Retinal pigment epithelial cell (primary cell): ENCODE results near the gene CACNA2D4.

Experiments used
- DNase-seq: peaks from one replicate; pipeline ENCODE4 v3.0.0-alpha.2; 2010; ENCODE audit warnings: low read depth
- H3K4me3 ChIP-seq: 2 replicates; pipeline ENCODE4 v1.5.1; 2011; ENCODE audit warnings: mild to moderate bottlenecking, low read length, control low read depth, moderate library complexity
- TF ChIP-seq, protein P1 (sequence below): conservative IDR thresholded peaks from 2 replicates; pipeline ENCODE4 v1.5.1; 2011; ENCODE audit warnings: low read depth, low read length, control low read depth, inconsistent platforms

CACNA2D4 gene

GRCh38 chr12:1918081-1918883 lies at the start of gene CACNA2D4:
CACNA2D4 (minus strand) TSS chr12:1918652; CDS start chr12:1918473, 179 bp downstream.
- TF ChIP-seq, protein P1, sequence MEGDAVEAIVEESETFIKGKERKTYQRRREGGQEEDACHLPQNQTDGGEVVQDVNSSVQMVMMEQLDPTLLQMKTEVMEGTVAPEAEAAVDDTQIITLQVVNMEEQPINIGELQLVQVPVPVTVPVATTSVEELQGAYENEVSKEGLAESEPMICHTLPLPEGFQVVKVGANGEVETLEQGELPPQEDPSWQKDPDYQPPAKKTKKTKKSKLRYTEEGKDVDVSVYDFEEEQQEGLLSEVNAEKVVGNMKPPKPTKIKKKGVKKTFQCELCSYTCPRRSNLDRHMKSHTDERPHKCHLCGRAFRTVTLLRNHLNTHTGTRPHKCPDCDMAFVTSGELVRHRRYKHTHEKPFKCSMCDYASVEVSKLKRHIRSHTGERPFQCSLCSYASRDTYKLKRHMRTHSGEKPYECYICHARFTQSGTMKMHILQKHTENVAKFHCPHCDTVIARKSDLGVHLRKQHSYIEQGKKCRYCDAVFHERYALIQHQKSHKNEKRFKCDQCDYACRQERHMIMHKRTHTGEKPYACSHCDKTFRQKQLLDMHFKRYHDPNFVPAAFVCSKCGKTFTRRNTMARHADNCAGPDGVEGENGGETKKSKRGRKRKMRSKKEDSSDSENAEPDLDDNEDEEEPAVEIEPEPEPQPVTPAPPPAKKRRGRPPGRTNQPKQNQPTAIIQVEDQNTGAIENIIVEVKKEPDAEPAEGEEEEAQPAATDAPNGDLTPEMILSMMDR: no peak
- no peak within 1 kb of the TSS for H3K4me3 ChIP-seq
- DNase-seq: no peak

- no peak for DNase-seq
- TF ChIP-seq, protein P1: no peak
- H3K4me3 ChIP-seq: no peak overlapping the region
These were observed 48.2 kb upstream of the CACNA2D4 start for GRCh38 chr12:1966561-1967226.

DNA sequence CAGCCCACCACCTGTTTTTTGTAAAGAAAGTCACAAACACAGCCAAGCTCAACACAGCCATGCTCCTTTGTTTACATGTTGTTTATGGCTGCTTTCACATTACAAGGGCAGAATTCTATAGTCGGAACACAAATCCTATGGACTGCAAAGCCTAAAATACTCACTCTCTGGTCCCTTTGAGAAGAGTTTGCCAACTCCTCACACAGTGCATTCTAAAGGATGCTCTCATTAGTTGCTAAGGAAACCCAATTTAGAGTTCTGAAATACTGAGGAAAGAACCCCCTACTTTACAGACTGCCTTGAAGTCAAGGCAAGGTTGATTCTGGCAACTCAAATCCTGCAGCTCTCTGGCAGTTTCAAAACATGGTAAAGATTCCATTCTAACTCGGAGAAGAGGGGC lies 47.5 kb upstream of the CACNA2D4 start:
- TF ChIP-seq, protein P1: no peak
- no peak overlapping the region for H3K4me3 ChIP-seq
- DNase-seq: no peak

- DNase-seq: no peak
- TF ChIP-seq, protein P1: no peak
- H3K4me3 ChIP-seq: no peak overlapping the region
These were observed 43.9 kb upstream of the CACNA2D4 start for GRCh38 chr12:1962051-1963020.

DNA sequence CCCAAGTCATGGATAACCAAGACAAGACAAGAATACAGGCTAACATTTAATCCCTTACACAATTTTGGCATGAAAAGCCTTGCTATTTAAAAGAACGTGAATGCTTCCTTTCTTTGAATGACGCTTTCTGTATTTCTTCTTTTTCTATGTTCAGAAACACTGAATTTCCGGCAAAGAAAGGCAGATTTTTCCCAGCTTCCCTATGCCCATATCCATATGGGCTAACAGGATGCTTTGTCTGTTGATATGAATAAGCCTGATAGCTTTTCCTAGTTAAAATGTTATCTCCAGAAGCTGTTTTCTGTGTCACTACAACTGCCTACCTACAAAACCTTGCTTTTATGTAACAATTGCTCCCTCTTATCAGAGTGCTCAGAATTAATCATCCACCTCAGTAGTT lies 38.3 kb upstream of the CACNA2D4 start:
- TF ChIP-seq, protein P1: no peak
- DNase-seq: no peak
- no peak overlapping the region for H3K4me3 ChIP-seq

DNA sequence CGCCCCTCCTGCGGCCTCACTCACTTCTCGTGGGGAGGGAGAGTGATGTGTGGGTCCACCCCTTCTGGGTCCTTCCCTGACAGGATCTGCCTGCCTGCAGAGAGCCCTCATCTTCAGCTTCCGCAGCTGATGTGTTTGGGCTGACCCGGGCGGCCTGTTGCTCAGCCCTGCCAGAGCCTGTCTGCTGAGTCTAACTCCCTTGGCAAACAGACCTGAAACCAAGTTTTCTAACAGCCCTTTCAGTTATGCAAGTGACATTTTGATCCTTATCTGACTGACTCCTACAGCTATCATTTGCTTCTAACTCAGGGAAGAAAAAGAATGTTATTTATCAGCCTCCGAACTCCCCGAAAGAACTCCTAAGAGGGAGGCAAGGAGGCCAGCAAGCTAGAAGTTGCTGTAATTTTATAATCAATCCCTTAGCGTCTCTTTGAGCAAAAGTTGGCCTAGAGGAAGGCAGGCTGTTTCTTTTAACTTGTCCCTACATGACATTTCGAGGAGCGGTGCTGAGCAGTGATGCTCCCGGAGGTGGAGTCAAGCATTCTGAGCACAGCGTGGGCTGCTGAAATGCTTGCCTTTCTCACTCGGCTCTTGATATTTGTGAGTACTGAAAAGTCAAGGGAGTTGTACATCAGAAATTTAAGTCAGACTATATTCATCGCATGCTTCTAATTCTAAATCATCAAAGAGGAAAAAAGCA lies 31.5 kb upstream of the CACNA2D4 start:
- no peak overlapping the region for H3K4me3 ChIP-seq
- DNase-seq: no peak
- TF ChIP-seq, protein P1: no peak
